Left colon (tissue), 2 donors: ENCODE data around the gene SRSF3. TPM values are rescaled to one million over a fixed set of nuclear protein-coding genes. Genes with fewer than 3 reads are reported as not detected.
"Not testable (repeated sequence)": the region's sequence is repeated elsewhere in the genome, so short reads cannot be mapped to it uniquely, and the experiment has no call there.

Experiments used
- ATAC-seq: fragments of 200-7000 bp; cut with Tn5 transposase; one replicate; pipeline ENCODE4 v1.9.1; 2020; ENCODE audit warnings: mild to moderate bottlenecking, moderate library complexity
- DNase-seq, 2 donors: peaks; one replicate each; pipeline ENCODE4 v3.0.0-alpha.2; 2020
- intact Hi-C, 2 donors: fragments of 100-400 bp; cut with DNase I in 1 of 2; cut with micrococcal nuclease in 1 of 2; formaldehyde crosslinking; loops; one replicate each; pipeline versions ENCODE4 v1.11.2 to v1.14.0; 2022; cut with DNase I, micrococcal nuclease
- total RNA-seq, 2 donors: library from RNA; stranded (reverse); fragmentation: NEBNext Ultra II Directional; extraction: Animal tissue kit (Norgen Biotek cat#: 25700); gene quantifications; one replicate each; pipeline ENCODE4 v1.2.1, GENCODE V29; 2021
- donor health status: DM: no; HTN: no; CAD: no.
- donor health status: DM: yes; HTN: yes; CAD: no.

Gene SRSF3
- total RNA-seq, 2 donors from 2014 or later: 178 to 242 TPM

- DNase-seq: no peak
- intact Hi-C loops: loop anchor here in 1 of 2 donors (5.0 to 10.0 kb wide), 2 partner anchors 52 to 154 kb away; partner anchors contain the start of genes KCTD20, PXT1 and STK38
- no peak for ATAC-seq
Observed at GRCh38 chr6:36598739-36599318, 4.7 kb downstream of the SRSF3 start.

GRCh38 chr6:36599791-36600209 lies 5.6 kb downstream of the SRSF3 start:
- ATAC-seq: no peak
- intact Hi-C loops: loop anchor here in 1 of 2 donors (5.0 to 10.0 kb wide), 2 partner anchors 52 to 155 kb away; partner anchors contain the start of genes KCTD20, PXT1 and STK38
- no peak for DNase-seq

DNA sequence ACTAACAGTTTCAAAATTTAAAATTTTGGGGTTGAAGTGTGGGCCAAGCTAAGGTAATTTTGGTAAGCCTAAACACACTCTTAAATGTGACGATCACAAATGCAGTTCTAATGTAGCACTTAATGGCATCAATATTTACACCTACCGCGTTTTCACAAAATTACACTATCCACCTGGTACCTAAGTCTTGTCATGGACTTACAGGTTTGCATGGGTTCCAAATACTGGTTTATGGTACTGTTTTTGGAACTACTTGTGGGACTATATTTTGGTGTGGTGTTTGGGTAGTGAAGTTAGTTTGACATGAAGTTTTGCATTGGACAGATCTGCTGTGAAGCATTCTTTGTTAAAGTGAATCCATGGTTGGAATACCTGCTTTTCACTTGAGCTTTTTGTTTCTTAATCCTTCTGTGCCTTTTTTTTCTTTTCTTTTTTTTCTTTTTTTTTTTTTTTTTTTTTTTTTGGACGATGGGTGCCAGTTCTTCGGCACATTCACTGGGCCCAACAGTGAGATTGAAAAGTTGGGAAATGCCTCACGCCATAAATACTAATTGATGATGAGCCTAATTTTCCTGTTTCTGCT lies 6.5 kb downstream of the SRSF3 start:
- intact Hi-C loops: no loop called here
- DNase-seq (no peak), ATAC-seq (no peak)

DNA sequence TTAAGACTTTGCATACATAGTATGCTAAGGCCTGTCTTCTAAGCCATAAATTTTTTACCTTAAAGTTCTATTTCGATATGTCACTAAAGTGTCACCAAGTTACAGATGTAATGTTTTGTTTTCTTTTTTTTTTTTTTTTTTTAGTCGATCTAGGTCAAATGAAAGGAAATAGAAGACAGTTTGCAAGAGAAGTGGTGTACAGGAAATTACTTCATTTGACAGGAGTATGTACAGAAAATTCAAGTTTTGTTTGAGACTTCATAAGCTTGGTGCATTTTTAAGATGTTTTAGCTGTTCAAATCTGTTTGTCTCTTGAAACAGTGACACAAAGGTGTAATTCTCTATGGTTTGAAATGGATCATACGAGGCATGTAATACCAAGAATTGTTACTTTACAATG lies 7.7 kb downstream of the SRSF3 start:
- intact Hi-C loops, ATAC-seq, DNase-seq: not testable (repeated sequence)

- intact Hi-C loops: no loop called here
- ATAC-seq: no peak
- DNase-seq: no peak
Observed at GRCh38 chr6:36603222-36604089, 9.3 kb downstream of the SRSF3 start.

GRCh38 chr6:36604090-36605060 lies 10.2 kb downstream of the SRSF3 start:
- no peak for ATAC-seq
- intact Hi-C loops: no loop called here
- DNase-seq: no peak

DNA sequence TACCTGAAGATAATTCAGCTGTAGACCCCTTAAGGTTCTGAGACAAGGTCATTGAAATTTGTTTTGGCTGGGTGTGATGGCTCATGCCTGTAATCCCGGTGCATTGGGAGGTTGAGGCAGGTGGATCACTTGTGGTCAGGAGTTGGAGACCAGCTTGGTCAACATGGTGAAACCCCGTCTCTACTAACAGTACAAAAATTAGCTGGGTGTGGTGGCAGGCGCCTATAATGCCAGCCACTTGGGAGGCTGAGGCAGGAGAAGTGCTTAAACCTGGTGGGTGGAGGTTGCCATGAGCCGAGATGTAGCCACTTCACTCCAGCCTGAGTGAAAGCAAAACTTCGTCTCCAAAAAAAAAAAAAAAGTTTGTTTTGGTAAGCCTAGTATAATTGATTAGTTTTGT lies 11.0 kb downstream of the SRSF3 start:
- DNase-seq (no peak), ATAC-seq (no peak)
- intact Hi-C loops: no loop called here

DNA sequence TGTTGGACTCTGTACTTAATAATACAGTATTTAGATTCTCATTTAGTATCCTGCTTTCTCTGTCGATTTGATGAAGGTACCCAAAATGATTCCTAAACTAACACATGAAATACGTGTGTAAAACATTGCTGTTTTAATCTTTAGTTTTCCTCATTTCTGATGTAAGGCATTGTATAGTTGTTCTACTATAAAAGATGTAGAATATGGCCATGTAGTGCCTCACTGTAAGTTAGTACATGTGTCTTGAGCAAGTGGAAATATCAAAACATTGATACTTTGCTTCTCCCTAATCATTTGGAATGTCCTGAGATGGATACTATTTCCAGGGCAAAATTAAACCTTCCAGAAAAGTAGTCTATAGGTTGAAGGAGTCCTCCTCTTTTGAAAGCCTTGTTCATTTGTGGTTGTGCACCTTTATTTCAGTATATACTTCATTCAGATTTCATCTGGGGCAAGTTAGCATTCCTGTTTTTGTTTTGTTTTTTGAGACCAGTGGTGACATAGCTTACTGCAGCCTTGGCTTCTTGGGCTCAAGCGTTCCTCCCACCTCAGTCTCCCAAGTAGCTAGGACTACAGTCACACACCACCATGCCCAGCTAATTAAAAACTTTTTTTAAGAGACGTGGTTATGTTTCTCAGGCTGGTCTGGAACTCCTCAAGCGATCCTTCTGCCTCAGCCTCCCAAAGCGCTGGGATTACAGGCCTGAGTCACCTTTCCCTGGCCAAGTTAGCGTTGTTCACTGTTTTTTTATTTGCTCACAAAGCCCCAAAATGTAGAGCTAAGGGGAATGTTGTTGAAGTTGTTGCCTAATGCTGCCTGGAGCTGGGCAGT lies 11.6 kb downstream of the SRSF3 start:
- DNase-seq (no peak), ATAC-seq (no peak)
- intact Hi-C loops: no loop called here

- ATAC-seq: peak; percentile 12
- DNase-seq, intact Hi-C loops: not testable (repeated sequence)
Observed at GRCh38 chr6:36607305-36607682, 13.1 kb downstream of the SRSF3 start.

- DNase-seq (no peak), ATAC-seq (peak; percentile 3)
- intact Hi-C loops: no loop called here
Observed at GRCh38 chr6:36607683-36608386, 13.7 kb downstream of the SRSF3 start.

- peak; percentile 57 for ATAC-seq
- no peak for DNase-seq
- intact Hi-C loops: no loop called here
Observed at GRCh38 chr6:36608788-36609563, 14.8 kb downstream of the SRSF3 start.

DNA sequence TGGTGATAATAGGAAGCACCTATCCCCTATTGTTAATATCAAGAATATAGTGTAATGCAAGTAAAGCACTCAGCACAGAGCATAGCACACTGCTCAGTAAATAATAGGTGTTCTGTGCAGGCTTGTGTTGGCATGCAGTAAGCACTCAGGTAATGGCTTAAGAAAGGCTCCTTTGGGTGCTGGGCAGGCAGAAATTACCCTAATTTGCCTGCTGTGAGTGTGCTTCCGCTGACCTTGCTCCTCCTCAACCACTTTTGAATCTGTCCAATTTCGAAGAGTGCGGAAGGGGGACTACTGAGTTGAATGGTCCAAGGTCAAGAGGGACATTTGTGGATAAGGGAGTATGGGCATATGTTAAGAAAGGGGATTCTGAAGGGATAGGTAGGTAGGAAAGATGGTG lies 15.4 kb downstream of the SRSF3 start:
- ATAC-seq (peak; percentile 14), DNase-seq (no peak)

DNA sequence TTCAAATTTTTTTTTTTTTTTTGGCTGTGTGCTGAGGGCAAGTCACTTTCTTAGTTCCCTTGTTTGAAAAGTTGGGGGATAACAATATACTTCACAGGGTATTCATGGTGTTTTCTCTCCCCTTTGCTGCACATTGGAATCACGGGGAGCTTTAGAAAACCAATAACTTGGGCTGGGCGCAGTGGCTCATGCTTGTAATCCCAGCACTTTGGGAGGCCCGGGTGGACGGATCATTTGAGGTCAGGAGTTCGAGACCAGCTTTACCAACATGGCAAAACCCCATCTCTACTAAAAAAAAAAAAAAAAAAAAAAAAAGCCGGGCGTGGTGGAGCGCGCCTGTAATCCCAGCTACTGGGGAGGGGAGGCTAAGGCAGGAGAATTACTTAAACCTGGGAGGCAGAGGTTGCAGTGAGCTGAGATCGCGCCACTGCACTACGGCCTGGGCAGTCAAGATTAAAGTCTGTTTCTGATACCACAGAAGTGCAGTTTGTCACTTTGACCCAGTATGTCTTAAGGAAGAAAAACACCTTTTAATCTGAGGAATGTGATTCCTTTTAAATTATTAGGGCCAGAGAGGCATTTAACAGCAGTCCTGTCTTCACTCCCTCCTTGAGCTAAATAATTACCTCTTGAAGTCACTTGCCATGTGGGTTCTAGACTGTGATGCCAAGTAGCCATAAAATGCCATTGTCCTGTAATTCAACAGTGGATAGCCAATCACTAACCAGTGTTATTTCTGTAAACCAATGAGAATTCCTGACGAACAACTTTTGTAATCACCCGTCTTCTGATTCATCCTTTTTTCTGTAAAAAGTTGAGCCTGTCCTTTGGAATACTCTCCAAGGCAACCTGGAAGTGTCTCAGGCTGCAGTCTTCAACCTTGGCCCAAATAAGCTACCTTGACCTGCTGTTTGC lies 16.1 kb downstream of the SRSF3 start:
- ATAC-seq: peak; percentile 15
- no peak for DNase-seq
- intact Hi-C loops: no loop called here

More for the DNA sequence above, 15.4 kb downstream of the SRSF3 start:
- intact Hi-C loops: no loop called here

- intact Hi-C loops: no loop called here
- DNase-seq: no peak
Observed at GRCh38 chr6:36610956-36611336, 16.8 kb downstream of the SRSF3 start.

DNA sequence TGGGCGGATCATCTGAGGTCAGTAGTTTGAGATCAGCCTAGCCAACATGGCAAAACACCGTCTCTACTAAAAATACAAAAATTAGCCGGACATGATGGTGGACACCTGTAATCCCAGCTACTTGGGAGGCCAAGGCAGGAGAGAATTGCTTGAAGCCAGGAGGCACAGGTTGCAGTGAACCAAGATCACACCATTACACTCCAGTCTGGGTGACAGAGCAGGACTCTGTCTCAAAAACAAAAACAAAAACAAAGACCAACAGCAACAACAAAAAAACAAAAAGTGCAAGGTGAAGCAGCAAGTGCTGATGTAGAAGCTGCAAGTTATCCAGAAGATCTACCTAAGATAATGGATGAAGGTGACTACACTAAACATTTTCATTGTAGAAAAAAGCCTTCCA lies 17.5 kb downstream of the SRSF3 start:
- DNase-seq, intact Hi-C loops, ATAC-seq: not testable (repeated sequence)

More at GRCh38 chr6:36610956-36611336, 16.8 kb downstream of the SRSF3 start:
- ATAC-seq: no peak
